NCI-H2081 (cell line): ENCODE measurements around the gene CDKL1.

ENCODE experiments used
- DNase-seq, 2 experiments: peaks; one replicate each; lab custom pipeline; 2025; lab: John Stamatoyannopoulos, UW

CDKL1 gene

DNA sequence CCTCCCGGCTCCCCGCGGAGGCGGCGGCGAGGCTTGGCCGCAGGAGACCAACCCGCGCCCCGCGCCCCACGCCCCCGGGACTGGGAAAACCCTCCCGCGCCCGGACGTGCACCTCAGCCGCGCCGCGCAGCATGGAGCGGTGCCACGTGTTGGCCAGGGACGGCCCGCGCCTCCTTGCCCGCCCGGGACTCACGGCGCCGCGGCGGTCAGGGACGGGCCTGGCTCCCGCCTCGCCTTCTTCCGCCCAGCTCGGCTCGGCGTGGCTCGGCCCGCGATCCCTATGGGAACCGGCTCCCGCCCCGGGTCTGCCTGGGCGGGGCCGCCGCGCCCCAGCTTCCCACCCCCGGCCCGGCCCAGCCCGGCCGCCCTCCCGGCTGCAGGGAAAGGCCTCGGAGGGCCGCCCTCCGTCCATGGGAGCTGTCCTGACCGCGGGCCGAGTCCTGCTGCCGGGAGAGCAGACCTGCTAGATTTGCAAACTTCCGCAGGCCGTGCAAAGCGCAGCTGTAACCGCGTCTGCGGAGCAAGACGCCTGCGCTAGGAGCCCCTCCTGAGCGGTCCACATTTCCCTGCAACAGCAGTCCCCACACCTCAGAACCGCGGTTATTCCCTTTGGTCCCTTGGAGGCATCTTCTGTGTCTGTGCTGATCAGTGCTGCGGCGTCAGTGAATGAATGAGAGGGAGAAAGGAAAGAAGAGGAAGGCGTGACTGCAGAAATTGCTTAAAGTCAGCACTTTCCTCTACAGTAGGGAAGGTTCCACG is at the start of gene CDKL1:
Gene CDKL1 (minus strand): TSS at position 251 of the 759 bp plus-strand sequence. CDS start 1,013 bp downstream, outside the sequence.
- DNase-seq = peak; percentile 50 to 71

DNA sequence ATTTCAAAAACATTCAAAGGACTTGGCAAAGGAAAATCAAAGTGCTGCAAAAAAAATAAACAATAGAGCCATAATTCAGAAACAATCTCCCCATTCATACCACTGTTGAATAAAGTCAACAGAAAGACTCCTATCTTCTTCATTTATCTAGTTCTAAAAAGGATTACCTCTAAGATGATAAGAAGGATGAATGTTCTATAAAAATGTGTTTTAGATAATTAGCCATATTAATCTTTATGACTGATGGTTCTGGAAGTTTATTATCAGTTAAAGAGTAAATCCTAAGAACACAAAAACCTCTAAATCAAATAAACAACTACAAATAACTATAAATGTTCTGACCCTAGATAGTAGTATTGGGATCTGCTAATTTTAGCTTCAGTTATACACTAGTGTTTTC is 37.8 kb upstream of the CDKL1 start:
- DNase-seq = no peak

DNA sequence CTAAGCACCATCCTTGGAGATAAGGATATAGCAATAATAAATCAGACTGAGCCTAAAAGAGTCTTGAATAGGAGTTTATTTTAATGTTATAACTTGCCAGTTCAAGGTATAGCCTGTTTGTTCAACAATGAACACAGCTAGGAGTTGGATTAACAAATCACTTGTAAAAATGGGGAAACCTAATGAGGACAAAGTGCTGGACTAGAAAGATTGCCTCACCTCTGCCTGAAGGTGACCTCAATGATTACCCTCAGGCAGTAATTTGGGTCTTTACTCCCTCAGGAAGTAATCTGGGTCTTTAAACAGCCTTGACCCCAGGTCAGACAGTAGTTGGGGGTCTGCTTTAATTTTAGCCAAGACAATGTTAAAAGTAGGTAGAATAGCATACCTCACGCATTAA is 35.5 kb upstream of the CDKL1 start:
- DNase-seq = no peak

DNA sequence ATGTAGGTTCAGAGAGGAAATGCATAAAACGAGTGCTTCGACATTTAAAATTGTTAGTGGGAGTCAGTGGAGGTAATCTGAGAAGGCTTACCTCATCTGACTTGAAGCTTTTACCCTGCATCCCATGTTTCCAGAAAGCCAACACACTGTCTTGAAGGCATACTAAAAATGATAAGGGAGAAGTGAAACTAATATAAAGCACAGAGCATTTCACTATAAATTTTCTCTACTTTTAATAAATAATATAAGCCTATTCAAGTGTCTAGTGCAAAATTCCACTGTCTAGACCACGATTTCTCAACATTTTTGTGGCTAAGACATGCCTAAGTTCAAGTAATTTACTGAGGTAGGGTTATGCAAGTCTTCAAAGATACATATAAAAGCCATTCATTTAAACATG is 29.1 kb upstream of the CDKL1 start:
- no peak for DNase-seq

DNA sequence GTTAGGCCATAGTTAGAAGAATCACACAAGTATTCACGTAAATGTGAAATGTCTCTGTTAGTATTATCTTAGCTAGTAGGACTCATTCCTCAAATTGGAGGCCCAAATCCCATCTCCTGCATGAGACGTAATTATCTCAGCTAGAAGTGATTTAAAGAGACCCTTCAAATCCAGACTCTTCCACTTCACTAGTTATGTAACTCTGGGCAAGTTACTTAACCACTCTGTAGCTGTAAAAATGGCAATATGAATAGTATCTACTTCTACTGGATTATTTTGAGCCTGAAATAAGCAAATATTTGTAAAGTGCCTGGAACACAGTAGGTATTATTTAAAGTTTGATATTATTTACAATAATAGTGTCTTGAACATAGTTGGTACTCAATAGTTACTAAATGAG is 28.4 kb upstream of the CDKL1 start:
- no peak for DNase-seq

DNA sequence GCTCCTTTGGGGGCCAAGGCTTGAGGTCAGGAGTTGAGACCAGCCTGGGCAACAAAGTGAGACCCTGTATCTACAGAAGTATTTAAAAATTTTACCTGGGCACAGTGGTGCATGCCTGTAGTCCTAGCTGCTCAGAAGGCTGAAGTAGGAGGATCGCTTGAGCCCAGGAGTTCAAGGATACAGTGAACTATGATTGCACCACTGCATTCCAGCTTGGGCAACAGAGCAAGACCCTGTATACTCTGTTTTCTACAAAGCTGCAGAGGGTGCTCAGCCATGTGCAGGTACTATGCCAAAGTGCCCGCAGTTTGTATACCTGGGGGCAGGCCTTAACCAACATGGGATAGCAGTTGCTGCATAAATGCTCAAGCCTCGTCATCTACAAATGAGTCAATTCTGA is 26.8 kb upstream of the CDKL1 start:
- no peak for DNase-seq

DNA sequence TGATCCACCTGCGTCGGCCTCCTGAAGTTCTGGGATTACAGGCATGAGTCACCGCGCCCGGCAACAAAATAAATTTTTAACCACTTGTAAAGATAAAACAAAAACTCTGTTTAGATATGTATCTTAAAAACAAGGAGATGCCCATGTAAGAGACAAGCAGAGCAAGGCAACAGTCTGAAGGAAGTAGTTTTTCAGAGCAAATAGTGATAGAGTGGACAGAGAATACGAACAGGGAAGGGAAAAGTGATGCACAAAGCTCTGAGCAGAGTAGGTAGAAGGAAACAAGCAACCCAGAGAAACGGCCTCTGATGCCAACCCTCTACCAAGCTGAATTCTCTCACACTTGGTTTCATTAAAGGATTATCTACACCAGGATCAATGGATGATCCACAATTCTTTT is 24.8 kb upstream of the CDKL1 start:
- DNase-seq = no peak

DNA sequence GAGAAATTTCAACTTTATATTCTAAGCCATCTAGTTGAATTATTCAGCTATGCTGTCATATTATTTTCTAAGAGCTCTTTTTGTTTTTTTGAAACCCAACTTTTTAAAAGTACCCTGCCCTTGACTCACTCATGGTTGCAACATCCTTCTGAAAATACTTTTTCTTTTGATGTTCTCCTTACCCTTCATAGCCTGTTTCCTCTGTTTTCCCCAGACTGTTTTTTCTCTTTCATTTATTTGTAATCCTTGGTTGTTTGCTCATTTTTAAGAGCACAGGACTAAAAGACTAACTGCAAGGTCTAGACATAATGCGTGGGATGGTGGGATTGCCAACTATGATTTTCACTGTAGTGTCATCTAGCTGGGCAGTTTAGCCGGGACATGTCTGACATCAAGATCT is 21.2 kb upstream of the CDKL1 start:
- no peak for DNase-seq

DNA sequence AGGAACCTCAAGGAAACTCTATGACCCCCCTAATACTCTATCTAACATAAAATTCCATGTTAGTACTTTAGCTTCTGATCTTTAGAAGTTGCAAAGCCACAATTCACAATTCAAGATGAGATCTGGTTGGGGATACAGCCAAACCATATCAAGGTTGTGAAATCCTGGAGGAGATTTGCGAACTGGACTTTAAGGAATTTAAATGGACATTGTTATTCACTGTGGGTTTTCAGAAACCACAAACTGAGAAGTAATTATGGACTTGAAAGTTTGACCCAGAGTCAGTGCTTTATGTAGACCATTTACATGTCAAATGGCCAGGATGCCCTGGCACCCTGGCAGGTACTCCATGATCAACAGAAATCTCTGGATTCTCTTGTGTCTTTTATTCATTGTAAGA is 14.2 kb upstream of the CDKL1 start:
- no peak for DNase-seq

DNA sequence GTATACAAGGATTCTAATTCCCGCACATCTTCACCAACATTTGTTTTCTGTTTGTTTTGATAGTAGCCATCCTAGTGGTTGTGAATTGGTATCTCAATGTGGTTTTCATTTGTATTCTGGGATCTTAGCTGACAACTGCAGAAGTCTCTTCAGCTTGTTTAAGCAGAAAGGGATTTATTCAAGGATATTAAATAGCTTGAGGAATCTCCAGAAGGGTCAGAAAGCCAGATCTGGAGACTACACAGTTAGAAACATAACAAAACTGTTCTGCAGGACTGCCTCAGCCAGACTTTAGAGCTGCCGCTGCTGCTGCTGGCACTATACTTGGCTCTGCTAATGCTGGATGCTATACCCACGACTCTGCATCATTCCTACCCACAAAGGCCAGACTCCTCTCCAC is 13.4 kb upstream of the CDKL1 start:
- DNase-seq = no peak

DNA sequence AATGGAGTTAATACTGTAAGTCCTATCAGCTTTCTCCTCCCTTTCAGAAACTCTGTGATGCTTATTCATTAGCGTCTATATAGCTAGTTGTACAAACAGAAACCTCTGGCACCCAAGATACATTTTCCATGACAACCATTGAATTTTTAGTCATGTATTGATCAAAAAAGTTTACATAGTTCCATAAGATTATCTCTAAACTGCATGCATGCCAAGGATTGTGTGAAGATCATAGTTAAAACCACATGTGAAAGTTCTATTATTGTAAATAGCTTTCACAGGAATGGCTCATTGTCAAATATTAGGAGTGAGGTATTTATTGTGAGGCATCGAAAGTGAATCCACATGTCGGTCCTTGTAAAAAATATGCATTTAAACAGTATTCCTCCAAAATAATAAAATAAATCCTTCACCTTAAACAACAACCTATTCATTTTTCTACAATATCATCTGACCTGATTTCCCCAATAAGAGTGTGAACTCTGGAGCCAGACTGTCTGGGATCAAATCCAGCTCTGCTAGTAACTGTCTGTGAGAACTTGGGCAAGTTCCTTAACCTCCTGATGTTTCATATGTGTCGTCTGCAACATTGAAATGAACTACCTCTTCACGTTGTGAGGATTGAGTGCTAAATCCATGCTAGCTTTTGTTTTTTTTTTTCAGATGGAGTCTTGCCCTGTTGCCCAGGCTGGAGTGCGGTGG is 10.6 kb upstream of the CDKL1 start:
- DNase-seq = no peak

DNA sequence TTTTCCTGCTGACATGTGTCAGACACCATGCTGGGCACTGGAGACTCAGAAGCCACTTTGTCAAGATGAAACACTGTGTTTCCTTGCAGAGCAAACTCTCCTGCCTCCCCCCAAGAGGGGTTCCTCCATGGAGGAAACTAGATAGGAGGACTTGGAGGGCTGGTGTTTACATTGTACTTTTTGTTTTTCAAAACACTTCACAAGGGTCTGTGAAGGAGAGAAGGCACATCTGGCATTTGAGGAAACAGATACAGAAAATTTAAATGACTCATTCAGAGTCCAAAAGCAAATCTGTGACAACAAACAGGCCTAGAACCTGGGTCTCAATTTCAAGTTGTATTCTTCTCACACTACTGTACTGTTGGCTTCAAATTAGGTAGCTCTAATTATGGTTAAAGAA is 6.7 kb upstream of the CDKL1 start:
- DNase-seq = no peak

DNA sequence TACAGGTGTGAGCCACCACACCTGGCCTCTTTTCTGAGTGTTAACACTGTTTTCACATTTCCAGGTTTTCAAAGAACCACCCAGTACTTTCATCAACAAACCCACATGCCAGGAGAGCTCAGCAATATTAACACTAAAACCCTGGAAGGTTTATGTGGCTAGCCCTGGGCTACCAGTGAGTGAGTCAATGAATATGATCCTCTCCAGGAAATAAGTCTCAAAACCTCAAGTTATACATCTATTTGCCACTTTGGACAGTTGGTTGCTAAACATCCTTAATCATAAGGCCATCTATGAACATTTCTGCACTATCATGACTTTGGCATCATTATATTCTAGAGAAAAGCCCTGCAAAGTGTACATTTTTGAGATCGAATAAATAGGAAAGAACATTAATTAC is 6.3 kb upstream of the CDKL1 start:
- DNase-seq = no peak

DNA sequence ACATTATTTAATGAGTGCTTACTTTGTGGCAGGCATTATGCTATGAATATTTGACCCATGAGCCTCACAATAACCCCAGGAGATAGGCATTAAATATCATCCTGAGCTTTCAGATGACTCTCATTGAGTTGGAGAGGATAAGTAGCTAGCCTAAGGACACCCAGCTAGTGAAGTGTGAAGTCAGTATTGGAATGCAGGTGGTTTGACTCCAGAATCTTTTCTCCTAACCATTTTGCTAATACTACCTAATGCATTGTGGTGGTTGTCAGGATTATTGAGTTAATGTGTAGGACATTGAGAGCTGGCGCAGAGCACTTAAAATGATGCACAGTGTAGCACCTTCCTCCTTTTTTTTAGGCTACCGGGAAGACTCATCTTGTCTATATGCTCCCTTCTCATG is 3.8 kb upstream of the CDKL1 start:
- no peak for DNase-seq

DNA sequence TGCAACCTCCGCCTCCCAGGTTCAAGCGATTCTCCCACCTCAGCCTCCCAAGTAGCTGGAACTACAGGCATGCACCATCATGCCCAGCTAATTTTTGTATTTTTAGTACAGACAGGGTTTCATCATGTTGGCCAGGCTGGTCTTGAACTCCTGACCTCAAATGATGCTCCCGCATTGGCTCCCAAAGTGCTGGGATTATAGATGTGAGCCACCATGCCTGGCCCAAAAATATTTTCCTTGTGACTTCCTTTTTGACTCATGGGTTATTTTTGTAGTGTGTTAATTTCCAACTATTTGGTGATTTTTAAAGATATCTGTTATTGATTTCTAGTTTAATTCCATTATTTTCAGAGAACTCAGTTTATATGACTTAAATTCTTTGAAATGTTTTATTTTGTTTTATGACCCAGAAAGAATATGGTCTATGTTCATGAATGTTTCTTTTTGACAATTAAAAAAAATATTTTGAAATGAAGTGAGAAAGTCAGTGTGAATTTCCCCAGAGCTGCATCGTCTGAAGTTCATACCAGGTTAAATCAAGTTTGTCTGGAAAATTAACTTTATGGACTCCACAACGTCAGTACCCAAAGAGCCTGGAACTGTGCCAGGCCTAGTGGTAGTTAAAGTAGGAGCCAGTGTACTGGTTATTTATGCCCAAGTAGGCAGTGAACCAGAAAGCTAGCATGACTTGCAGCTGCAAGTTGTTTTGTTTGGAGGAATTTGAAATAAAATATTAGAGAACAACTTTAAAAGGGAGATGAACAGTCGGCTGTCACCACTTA is 2.8 kb upstream of the CDKL1 start:
- no peak for DNase-seq

DNA sequence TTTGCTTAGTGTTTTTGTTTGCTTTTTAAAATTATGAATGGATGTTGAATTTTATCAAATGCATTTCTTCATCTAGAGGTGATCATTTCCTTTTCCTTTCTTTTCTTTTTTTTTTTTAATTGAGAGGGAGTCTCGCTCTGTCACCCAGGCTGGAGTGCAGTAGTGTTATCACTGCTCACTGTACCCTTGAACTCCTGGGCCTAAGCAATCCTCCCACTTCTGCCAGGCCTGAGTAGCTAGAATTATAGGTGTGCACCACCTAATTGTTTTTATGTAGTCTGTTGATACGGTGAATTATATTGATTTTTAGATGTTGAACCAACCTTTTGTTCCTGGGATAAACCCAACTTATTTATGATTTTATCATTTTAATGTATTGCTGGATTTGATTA is 1.5 kb upstream of the CDKL1 start:
- no peak for DNase-seq

DNA sequence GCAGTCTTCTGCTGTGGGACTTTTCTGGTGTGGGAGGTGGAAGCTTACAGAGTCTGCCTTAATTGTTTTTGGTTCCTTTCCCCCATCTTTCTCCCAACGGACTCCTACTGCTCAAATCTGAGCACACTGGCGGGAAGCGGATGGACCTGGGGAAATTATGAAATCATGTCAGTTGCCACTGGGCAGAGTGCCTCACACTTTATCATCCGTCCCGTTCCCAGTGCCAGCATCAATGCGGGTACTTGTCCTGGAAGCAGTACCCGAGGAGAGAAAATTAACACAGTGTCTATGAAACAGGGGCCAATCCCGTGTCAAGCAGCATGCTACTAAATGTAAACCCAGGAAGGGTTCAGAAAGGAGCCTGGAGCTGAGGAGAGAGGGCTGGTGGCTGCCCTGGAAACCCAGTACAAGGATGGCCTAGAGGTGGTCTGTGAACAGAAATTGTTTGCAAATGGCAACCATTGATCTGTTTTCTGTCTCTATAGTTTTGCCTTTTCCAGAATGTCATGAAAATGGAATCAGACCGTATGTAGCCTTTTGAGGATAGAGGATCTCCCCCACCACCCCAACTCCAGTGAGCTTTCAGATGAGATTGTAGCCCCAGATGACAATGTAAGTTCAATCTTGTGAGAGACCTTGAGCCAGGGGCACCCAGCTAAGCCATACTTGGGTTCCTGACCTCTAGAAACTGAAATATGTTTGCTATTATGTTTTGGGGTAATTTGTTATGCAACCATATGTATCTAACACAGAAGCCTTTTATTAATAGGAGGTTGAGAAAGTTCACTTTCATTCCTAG is 908 bp upstream of the CDKL1 start:
- peak in 1 of 2 experiments; percentile 45 for DNase-seq

DNA sequence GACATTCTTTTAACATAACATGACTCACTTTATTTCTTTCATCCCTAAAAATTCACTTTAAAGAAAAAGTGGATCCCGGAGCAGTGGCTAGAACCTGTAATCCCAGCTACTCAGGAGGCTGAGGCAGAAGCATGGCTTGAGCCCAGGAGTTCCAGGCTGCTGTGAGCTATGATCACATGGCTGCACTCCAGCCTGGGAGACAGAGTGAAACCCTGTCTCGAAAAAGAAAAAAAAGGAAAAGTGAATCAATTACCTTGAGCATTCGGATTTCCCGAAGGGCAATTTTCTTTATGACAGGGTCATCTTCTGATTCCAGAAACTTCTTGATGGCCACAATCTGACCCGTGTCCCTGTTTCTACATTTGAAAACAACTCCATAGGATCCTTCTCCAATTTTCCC is 1.2 kb downstream of the CDKL1 start:
- DNase-seq = no peak

DNA sequence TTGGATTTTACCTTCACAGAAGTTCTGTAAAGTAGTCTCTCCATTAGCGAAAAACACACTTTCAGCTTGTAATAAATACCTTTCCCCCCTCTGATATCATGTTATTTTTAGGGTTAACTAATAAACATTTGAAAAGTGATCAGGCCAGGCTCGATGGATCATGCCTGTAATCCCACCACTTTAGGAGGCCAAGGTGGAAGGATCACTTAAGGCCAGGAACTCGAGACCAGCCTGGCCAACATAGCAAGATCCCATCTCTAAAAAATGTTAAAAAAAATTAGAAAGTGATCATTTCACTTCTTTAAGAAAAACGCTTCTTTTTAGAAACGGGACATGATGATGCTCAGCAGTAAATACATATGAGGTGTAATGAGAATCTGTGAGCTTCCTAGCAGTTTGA is 2.0 kb downstream of the CDKL1 start:
- DNase-seq = no peak

DNA sequence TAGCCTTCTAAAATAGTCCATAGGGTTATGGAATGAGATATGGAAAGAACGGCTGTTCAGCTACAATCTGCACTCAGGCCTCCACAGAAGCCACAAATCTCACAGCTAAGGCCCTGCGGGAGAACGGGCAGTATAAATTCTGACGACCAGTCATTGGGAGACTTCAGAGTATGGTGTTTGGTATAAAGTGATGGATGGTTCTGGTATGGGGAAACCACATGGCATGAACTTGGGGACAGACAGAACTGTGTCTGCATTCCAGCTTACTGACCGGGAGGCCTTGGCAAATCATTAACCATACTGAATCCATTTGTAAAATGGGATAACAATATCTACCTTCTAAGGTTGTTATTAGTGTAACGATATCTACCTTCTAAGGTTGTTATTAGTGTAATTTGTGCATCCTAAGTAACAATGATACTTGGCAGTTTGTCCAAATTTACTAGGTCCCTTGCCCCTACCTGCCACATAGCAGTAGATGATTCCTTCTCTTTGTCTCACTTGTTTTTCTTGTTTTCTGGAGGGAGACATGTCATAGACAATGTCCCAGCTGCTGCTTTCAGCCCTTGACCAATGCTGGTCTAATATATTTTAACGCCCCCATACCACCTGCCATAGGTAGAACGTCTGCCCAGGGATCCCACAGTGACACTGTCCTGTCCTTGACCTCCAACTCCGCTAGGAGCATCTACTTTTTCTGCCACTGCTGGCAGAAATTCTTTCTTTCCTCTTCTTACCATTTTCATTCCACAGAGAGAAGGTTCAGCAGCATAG is 6.8 kb downstream of the CDKL1 start:
- no peak for DNase-seq

DNA sequence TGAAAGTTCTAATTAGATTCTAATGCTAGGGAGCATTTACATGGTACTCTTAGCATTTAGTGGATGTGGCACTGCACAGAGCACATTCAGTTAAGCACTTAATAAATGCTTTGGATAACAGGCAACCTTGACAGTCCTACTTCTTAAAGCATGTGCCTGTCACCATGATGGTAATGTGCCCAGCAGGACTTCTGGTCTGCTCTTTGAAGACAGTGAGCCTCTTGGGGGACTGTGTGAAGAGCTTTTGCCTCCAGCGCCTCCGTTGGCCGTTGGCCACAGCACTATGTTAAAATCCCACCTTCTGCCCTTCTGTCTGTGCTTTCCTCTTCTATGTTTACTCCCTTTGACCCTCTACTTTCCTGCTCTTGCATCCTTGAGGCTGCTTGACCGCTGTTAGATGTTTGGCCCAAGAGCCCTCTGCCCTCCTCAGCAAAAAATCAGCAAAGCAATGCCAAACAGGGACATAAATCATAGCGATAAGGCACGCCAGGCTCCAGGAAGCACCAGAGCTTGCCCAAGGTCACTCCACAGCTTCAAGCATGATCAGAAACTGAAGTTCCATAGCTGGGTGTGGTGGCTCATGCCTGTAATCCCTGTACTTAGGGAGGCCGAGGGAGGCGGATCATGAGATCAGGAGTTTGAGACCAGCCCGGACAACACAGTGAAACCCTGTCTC is 8.3 kb downstream of the CDKL1 start:
- DNase-seq = no peak
